H1 (cell line): ENCODE results near the gene MAML3. TPM values are rescaled to one million over a fixed set of nuclear protein-coding genes. Genes with fewer than 3 reads are reported as not detected.

Experiments used
- CBX5 ChIP-seq: fragments of 300-800, 300-1000 bp; sonication (generic); IDR thresholded peaks from 2 replicates; pipeline ENCODE4 v1.7.1; 2016; ENCODE audit warnings: antibody characterized with exemption, low read length, low read depth
- CTBP2 ChIP-seq: IDR thresholded peaks from 2 replicates; pipeline ENCODE4 v1.7.0; 2011; ENCODE audit warnings: borderline replicate concordance, mild to moderate bottlenecking, moderate library complexity, mixed read lengths, low read length; ENCODE audit not compliant: insufficient read depth, insufficient read length
- KDM5A ChIP-seq: fragments of 200-600 bp; IDR thresholded peaks from 2 replicates; pipeline ENCODE4 v1.7.1; 2012; ENCODE audit warnings: mild to moderate bottlenecking, low read length, inconsistent platforms, mixed read lengths
- NANOG ChIP-seq: IDR thresholded peaks from 2 replicates; pipeline ENCODE4 v1.6.1; 2011; ENCODE audit warnings: low read length, low read depth, mild to moderate bottlenecking, inconsistent platforms; ENCODE audit not compliant: insufficient read depth, poor library complexity, severe bottlenecking
- SIX5 ChIP-seq: IDR thresholded peaks from 2 replicates; pipeline ENCODE4 v1.6.1; 2011; ENCODE audit warnings: mild to moderate bottlenecking, low read depth, low read length
- SP1 ChIP-seq: IDR thresholded peaks from 2 replicates; pipeline ENCODE4 v1.6.1; 2011; ENCODE audit warnings: low read depth, low read length
- polyA plus RNA-seq, 7 experiments: library from polyadenylated mRNA; depleted of rRNA in 3 of 7; stranded (reverse) in 5 of 7; unstranded in 2 of 7; fragments of >200 nt in 5 of 7; fragments of 200-250 nt in 2 of 7; gene quantifications; 1 replicate in 5 of 7; 2 replicates in 1 of 7; 4 replicates in 1 of 7; pipeline versions ENCODE4 v1.2.1 to v1.2.3, GENCODE V29; 2011 to 2013; ENCODE audit warnings: missing spikeins in 2 of 7, mixed read lengths in 2 of 7
- total RNA-seq: library from RNA; stranded (reverse); fragmentation: NEBNext Ultra II Directional; extraction: Animal tissue kit (Norgen Biotek cat#: 25700); gene quantifications from 2 replicates; pipeline ENCODE4 v1.2.1, GENCODE V29; 2021
- TF ChIP-seq, protein P1 (sequence below): fragments of 300-600 bp; sonication (generic); IDR thresholded peaks from 2 replicates; pipeline ENCODE4 v1.7.1; 2012; ENCODE audit warnings: low read length, moderate library complexity, mild to moderate bottlenecking, inconsistent platforms; ENCODE audit not compliant: insufficient replicate concordance

The MAML3 gene
- total and polyA plus RNA-seq, 2 of the 8 experiments (the other 6 are each of a cell fraction or from before 2014, with no cell fraction given) = 2.1 to 5.7 TPM

DNA sequence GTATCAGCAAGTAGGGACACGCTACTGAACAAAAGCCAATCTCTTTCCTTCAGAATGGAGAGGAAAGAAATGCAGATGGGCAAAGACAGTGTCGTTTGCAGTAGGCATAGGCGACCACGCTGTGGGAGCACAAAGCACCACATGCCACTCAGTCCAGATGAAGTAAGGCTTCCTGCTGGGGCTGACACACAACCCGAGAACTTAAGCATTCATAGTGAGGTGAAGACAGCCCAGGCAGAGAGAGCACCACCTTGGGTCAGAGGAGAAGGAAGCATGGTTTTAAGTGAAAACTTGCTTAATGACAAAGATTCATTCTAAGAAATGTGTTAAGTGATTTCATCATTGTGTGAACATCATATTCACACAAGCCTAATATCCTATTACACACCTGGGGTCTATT is 249.6 kb downstream of the MAML3 start (continued):
- TF ChIP-seq, protein P1, sequence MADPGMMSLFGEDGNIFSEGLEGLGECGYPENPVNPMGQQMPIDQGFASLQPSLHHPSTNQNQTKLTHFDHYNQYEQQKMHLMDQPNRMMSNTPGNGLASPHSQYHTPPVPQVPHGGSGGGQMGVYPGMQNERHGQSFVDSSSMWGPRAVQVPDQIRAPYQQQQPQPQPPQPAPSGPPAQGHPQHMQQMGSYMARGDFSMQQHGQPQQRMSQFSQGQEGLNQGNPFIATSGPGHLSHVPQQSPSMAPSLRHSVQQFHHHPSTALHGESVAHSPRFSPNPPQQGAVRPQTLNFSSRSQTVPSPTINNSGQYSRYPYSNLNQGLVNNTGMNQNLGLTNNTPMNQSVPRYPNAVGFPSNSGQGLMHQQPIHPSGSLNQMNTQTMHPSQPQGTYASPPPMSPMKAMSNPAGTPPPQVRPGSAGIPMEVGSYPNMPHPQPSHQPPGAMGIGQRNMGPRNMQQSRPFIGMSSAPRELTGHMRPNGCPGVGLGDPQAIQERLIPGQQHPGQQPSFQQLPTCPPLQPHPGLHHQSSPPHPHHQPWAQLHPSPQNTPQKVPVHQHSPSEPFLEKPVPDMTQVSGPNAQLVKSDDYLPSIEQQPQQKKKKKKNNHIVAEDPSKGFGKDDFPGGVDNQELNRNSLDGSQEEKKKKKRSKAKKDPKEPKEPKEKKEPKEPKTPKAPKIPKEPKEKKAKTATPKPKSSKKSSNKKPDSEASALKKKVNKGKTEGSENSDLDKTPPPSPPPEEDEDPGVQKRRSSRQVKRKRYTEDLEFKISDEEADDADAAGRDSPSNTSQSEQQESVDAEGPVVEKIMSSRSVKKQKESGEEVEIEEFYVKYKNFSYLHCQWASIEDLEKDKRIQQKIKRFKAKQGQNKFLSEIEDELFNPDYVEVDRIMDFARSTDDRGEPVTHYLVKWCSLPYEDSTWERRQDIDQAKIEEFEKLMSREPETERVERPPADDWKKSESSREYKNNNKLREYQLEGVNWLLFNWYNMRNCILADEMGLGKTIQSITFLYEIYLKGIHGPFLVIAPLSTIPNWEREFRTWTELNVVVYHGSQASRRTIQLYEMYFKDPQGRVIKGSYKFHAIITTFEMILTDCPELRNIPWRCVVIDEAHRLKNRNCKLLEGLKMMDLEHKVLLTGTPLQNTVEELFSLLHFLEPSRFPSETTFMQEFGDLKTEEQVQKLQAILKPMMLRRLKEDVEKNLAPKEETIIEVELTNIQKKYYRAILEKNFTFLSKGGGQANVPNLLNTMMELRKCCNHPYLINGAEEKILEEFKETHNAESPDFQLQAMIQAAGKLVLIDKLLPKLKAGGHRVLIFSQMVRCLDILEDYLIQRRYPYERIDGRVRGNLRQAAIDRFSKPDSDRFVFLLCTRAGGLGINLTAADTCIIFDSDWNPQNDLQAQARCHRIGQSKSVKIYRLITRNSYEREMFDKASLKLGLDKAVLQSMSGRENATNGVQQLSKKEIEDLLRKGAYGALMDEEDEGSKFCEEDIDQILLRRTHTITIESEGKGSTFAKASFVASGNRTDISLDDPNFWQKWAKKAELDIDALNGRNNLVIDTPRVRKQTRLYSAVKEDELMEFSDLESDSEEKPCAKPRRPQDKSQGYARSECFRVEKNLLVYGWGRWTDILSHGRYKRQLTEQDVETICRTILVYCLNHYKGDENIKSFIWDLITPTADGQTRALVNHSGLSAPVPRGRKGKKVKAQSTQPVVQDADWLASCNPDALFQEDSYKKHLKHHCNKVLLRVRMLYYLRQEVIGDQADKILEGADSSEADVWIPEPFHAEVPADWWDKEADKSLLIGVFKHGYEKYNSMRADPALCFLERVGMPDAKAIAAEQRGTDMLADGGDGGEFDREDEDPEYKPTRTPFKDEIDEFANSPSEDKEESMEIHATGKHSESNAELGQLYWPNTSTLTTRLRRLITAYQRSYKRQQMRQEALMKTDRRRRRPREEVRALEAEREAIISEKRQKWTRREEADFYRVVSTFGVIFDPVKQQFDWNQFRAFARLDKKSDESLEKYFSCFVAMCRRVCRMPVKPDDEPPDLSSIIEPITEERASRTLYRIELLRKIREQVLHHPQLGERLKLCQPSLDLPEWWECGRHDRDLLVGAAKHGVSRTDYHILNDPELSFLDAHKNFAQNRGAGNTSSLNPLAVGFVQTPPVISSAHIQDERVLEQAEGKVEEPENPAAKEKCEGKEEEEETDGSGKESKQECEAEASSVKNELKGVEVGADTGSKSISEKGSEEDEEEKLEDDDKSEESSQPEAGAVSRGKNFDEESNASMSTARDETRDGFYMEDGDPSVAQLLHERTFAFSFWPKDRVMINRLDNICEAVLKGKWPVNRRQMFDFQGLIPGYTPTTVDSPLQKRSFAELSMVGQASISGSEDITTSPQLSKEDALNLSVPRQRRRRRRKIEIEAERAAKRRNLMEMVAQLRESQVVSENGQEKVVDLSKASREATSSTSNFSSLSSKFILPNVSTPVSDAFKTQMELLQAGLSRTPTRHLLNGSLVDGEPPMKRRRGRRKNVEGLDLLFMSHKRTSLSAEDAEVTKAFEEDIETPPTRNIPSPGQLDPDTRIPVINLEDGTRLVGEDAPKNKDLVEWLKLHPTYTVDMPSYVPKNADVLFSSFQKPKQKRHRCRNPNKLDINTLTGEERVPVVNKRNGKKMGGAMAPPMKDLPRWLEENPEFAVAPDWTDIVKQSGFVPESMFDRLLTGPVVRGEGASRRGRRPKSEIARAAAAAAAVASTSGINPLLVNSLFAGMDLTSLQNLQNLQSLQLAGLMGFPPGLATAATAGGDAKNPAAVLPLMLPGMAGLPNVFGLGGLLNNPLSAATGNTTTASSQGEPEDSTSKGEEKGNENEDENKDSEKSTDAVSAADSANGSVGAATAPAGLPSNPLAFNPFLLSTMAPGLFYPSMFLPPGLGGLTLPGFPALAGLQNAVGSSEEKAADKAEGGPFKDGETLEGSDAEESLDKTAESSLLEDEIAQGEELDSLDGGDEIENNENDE = no peak
- TF ChIP-seq CTBP2 (no peak), NANOG (no peak), SP1 (no peak), CBX5 (no peak), KDM5A (no peak), SIX5 (no peak)
